Body of pancreas (tissue), 4 donors: ENCODE data around the gene RELN.

Source experiments
- POLR2A ChIP-seq, 3 donors: fragments of 450-650 bp; IDR thresholded peaks; one replicate each; pipeline ENCODE4 v1.6.1; 2016; ENCODE audit warnings: antibody characterized with exemption in 3 of 3, mild to moderate bottlenecking in 2 of 3
- TF ChIP-seq, protein P1 (sequence below), 7 experiments: fragments of 450-650 bp in 4 of 7; fragments of 200-600 bp in 3 of 7; sonication (generic) in 3 of 7; IDR thresholded peaks; one replicate each; pipeline ENCODE4 v1.5.1; 2016 to 2019; ENCODE audit warnings: antibody characterized with exemption in 7 of 7

DNA sequence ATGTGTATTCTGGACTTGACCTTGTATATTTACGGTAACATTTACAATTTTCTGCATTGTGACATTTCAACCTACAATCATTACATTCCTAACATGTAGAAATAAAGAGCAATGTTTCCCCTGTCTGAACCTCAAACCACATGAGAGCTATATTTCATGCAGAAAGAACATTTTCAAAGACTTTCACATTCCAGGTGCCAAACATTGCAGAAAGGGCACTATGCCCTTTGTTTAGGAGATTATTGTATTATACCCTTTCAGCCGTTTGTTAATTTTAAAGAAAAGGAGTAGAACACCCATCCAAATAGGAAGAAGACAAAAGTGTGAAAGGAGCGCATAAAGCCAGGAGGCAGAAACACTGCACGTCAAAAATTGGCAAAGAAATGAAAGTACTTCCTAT, 260.4 kb downstream of the RELN start:
- TF ChIP-seq, protein P1, sequence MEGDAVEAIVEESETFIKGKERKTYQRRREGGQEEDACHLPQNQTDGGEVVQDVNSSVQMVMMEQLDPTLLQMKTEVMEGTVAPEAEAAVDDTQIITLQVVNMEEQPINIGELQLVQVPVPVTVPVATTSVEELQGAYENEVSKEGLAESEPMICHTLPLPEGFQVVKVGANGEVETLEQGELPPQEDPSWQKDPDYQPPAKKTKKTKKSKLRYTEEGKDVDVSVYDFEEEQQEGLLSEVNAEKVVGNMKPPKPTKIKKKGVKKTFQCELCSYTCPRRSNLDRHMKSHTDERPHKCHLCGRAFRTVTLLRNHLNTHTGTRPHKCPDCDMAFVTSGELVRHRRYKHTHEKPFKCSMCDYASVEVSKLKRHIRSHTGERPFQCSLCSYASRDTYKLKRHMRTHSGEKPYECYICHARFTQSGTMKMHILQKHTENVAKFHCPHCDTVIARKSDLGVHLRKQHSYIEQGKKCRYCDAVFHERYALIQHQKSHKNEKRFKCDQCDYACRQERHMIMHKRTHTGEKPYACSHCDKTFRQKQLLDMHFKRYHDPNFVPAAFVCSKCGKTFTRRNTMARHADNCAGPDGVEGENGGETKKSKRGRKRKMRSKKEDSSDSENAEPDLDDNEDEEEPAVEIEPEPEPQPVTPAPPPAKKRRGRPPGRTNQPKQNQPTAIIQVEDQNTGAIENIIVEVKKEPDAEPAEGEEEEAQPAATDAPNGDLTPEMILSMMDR (IDR thresholded peaks at IDR 0.05): no peak
- no peak for TF ChIP-seq POLR2A (IDR thresholded peaks at IDR 0.05)
